CD4-positive, alpha-beta T cell treated with Interleukin-17A for 4 hours (primary cell): ENCODE results near the gene SAMD4A.
"Not testable (repeated sequence)": the region's sequence is repeated elsewhere in the genome, so short reads cannot be mapped to it uniquely, and the experiment has no call there.

ENCODE experiments used
- DNase-seq: peaks from one replicate; pipeline ENCODE4 v3.0.0-alpha.2; 2020; ENCODE audit warnings: mixed read lengths

SAMD4A gene

DNA sequence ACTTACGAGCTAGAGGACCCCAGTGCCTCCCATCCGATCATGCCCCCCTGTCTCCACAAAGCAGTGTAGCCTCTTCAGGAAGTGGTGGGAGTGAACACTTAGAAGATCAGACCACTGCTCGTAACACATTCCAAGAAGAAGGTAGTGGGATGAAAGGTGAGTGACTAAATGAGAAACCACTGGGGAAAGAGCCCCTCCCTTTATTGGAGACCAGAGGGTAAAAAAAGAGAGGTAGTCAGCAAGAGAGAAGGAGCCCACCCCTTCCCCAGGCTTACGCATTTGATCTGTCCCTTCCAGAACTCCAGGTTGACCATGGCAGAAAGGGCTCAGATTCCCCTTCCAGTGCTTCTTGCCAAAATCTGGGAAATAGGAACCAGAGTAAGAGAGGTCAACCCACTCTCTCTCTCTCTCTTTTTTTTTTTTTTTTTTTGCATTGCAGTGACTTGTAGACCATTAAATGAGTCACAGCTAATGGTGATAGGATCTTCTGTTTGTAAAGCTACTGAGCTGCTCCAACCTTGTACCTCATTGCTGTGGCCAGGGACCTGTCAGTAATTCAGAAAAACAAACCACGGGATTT lies 170.3 kb downstream of the SAMD4A start:
- DNase-seq: no peak

DNA sequence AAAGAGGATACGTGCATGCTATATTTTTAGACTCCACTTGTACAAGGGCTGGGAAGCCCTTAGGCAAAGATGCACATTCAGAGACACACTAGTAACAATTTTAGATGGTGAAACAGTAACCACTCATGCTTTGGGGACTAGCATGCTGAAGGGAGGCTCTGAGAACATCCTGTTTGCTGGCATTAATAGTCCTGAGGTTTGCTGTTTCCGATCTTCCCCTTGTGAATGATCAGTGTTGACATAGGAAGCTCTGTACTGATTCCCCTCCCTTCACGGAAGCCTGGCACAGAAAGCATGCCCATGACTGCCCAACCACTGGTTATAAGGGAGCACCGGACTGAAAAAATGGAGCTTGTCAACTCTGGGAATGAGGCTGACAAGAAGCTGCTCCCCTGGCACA lies 171.1 kb downstream of the SAMD4A start:
- DNase-seq: no peak

DNA sequence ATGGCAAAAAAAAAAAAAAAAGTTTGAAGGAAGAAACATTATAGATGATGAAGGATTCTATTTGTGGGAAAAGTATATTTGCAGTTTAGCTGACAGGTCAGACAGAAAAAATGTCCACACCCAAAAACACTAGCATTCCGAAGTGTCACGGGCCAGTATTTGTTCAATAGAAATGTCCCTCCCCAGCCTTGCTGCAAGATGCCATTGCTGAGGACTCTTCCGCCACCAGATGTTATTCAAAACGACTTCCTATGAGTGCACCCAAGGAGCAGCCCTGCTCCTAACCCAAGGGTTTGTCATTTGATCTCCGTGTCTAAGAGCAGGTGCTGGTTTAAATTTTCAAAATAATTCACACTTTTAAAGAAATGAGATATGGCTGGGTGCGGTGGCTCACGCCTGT lies 172.6 kb downstream of the SAMD4A start:
- no peak for DNase-seq

DNA sequence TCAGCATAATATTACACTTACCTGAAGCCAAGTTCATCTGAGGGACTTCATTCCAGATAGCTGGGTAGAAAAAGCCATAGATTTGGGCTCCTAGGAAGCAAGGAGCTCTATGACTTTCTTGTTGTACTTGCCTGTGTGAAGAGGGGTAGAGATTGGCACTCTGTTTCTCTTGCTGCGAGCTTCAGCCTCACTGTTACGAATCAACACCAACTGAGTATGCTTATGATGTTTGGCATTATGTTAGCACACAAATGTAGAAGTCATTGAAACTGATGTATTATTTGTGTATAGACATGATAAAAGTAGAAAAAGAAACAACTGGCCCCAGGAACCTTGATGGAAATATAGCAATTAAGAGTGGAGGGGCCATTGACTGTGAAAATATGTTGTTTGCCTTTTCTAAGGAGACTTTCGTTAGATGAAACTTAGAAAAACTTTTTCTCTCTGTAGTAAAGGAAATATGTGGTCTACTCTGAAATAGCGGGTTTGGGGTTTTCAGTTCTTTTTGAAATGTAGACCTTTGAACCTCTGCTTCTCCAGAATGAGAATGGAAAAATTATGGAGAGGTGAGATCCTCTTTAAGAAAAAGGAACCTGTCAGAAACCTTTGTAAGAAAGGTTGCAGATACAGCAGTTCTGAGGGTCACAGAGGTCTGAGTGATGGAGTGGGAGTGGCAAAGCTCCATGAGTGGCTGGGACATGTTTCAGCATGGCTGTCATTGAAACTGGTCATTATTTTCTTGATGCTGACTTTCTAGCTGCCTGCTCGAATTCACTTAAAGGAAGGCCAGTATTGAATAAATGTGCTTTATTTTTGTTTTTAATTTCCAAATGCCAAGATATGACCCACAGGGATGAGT lies 175.8 kb downstream of the SAMD4A start:
- no peak for DNase-seq

DNA sequence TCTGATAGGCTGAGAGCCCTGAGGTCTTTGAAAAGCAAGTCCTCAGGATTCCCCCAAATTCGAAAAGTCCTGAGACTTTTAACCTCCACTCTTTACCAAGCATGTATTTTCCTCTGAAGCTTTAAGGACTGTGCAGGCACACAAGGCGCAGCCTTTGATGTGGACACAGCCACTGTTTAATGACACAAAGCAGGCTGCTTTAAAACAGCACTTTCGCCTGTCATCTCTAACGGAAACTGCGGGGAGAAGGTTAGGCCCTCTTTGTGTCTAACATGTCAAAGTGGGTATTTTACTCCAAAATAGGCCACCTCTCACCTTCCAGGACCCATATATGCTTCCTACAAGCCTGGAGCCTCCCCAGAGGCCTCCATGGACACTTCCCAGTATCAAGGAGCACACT lies 176.5 kb downstream of the SAMD4A start:
- no peak for DNase-seq

DNA sequence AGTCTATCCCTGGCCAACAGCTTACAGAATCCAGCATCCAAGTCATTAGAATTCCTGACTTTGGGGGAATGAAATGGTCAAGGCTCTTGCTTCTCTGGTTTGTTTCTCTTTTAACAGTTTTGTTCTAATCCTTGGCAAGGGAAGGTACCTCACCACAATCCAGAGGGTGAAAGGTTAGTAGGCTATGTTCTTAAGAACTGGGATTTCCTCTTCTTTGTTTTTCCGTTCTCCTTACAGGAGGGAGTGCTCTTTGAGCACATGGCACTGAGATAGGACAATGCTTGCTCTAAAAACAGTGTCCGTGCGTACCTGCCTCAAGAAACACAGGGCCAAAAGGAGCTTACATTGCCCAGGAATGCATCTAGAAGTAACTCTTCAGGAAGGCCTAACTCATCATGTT lies 179.1 kb downstream of the SAMD4A start:
- no peak for DNase-seq

DNA sequence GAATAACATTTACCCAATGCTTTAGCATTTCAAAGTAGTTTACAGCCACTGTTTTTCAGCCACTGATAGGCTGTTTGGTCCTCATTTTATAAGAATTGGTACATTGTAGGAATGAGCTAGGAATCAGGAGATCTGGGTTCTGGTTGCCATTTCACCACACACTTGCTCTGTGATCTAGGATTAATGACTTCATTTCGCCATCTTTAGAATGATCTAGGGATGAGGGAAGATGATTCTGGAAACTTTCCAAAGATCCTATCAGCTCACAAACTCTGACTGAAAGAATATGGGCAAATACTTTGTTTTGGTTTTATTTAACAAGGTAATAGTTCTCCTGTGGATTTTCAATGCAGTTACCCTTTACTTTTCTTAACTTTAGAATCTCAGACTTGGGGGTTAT lies 180.7 kb downstream of the SAMD4A start:
- DNase-seq: no peak

DNA sequence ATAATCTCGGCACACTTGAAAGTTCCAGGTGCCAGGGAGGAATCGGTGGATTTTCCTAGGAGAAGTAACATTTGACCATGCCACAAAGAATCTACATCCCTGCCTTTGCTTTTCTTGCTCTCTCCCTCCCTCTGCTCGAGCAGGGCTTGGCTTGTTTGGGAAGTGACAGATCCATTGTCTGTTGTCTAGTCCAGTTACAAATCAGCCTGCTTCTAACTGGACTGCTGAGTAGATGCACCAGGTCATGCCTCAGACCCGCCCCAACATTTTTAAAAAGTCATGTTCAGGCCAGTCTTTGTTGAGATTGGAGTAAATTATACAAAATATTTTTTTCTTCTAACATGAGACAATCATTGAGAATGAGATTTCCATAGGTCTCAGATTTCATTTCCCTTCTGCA lies 182.3 kb downstream of the SAMD4A start:
- no peak for DNase-seq

DNA sequence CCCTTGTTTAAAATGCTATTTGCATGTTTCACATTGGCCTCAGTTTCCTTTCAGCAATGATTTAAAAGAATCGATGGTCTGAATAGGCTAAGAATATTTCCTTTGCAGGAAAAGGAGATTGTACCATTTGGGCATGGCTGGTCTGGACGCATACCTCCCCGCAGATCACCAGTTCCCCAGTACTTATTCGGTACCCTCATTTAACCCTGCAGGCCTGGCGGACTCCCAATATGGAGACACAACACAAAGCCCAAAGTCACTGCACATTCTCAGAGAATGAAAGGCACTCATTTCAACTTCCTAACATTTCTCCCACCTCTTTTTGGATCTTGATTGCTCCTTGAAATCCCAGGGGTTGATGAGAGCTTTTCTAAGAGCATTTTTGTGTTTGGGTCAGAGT lies 182.8 kb downstream of the SAMD4A start:
- no peak for DNase-seq

DNA sequence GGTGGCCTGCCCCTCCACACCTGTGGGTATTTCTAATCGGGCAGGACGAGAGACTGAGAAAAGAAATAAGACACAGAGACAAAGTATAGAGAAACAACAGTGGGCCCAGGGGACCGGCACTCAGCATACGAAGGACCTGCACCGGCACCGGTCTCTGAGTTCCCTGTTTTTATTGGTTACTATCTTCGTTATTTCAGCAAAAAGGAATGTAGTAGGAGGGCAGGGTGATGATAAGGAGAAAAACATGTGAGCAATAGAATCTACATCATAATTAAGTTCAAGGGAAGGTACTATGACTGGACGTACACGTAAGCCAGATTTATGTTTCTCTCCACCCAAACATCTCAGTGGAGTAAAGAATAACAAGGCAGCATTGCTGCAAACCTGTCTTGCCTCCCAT lies 185.7 kb downstream of the SAMD4A start:
- DNase-seq: not testable (repeated sequence)

DNA sequence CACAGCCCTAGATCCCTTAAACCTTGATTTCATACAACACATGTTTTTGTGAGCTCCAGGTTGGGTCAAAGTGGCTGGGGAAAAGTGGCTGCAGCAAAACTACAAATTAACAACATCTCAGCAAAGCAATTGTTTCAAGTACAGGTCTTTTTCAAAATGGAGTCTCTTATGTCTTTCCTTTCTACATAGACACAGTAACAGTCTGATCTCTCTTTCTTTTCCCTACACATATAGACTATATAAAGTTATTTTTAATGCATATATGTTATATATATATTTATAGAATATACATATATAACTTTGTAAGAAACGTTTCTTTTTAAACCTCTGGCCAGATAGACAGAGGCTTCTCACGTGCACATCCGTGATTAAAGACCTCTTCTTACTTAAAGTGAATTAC lies 186.5 kb downstream of the SAMD4A start:
- DNase-seq: not testable (repeated sequence)

DNA sequence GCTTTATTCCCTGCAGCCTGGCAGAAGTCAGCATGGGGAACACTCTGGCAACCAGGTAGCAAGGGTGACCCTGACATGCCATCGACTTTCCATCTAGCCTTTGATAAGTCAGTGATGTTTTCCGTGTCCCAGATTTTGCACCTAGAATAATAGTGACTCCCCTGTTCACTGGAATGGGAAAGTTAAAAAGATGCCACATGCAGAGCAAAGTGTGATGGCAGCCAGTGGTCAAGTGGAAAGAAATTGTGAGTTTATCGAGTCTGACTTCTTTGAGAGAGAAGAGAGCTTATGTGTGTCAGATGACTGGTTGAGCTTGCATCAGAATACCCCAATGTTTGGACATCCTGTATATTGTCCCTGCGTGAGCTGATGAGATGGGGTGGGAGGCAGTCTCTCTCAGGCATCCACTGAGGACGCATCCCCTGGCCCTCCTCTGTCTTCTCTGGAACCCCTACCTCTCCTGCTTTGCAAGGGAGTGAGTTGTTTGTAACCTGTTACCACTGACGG lies 187.2 kb downstream of the SAMD4A start:
- DNase-seq: no peak

DNA sequence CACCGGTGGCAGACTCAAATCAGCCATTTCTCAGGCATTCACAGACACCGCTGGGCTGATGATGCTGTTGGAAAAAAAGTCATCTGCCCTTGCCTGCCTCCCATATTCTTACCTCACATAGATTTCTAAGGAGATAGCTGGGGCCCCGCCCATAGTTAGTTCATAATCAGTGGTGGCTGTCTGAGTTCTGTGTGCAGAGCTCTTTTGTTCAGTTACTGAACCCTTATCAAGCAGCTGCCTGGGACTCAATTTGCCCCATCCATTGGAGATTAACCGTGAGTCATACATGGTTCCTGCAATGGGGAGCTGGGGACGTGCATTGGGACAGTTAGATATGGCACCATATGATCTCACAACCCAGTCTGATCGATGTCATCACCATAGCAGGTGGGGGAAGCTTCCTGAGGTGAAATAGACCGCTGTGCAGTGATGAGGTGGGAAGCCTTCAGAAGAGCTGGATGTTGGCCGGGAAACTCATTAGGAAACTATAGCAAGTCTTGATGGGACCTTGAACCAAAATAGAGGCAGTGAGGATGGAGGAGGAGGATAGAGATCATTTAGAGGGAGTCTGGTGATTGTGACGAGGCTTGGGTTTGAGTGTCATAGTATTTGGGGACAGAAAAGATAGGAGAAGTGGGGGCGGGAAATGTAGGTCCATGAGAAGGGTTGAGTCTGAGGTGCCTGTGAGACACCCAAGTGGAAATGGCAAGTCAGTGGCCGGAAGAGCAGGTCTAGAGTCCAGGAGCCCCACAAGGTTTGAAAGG lies 187.9 kb downstream of the SAMD4A start:
- DNase-seq: no peak

DNA sequence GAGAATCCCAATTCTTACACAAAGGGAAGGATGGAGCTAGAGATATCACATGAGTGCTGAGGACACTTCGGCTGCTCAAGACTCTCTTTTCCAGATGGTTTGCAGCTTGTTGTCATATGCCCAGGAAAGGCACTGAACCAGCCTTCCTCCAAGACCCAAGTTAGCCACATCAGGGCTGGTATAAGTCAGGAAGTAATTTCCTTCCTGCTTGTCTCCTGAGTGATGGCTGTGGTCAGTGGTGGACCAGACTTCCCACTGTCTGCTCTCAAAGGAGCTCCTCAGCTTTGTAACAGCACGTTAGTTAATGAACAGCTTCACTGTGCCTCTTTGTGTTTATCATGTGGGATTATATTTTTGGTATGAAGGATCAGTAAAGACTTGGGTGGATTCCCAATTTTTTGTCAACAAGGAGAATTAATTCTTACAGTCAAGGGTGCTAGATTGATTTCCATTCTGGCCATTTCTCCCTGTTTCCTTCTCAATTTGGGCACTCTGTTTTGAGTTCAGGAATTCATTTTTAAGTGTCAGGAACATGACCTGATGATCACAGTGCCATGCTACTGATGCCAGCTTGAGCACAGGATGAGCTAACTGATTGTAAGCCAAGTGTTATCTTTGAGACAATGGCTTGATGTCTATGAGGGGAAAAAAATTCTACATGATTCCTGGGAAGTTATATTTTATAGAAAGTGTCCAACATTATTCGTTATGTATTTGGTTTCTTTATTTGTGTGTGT lies 189.9 kb downstream of the SAMD4A start:
- DNase-seq: no peak

DNA sequence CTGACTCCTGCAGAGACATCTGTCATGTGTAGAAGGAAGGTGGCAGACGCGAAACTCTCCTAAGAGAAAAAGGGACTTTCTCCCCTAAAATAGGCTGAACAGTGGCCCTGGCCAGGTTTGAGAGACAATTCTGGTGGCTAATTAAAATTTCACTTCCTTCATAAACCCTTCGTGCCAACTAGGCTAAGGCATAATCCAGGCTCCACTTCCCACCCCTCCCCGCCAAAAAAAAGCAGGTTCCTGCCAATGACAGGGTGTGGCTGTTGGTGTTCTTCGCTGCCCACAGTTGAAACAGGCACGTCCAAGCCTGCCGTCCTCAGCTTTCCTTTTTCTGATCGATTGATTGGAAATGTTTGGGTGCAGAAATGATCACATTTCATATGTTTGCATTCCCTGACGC lies 191.1 kb downstream of the SAMD4A start:
- no peak for DNase-seq

DNA sequence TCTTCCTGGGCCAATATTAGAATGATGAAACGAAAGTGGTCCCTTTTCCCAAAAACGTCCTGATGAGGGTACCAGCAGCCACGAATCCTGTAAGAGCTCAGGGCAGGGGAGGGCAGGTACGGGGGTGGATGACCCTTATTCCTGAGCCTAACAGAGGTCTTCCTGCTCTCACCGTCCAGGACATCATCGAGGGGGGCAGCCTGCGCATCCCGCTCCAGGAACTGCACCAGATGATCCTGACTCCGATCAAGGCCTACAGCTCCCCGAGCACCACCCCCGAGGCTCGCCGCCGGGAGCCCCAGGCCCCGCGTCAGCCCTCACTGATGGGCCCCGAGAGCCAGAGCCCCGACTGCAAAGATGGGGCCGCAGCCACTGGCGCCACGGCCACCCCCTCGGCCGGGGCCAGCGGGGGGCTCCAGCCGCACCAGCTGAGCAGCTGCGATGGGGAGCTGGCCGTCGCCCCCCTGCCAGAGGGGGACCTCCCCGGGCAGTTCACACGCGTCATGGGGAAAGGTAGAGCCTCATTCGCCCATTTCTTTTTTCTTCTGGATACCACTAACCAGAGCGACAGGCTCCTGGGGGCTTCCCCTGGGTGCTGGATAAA lies 193.2 kb downstream of the SAMD4A start:
- no peak for DNase-seq

DNA sequence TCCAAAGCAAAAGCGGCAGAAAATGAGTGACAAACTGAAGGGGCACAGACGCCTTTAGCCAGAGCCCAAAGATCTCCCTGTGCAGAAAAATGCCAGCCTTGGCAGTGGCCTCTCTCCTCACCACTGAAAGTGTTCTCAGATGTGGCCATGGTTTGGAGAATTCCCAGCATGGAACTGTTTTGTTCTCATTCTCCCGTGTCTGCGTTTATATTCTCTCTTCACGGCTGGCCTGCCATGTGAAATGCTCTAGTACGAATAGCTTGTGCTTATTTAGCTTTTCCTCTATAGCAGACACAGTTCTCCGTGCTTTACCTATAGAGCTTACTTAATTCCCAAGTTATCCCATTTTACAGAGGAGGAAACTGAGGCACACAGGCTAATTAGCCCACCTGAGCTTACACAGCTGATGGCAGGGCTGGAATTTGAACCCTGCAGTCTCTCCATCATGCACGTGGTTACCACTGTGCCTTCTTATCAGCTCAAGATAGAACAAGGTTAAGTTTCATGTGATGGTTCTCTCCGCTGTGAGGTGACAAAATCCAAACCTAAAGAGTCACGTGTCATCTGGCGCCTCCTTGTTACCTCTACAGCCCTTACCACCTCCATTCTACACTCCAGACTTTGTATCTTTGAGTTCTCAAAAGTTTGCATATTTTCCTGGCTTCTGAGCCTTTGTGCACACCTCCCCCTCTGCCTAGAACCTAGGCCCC lies 194.1 kb downstream of the SAMD4A start:
- no peak for DNase-seq

DNA sequence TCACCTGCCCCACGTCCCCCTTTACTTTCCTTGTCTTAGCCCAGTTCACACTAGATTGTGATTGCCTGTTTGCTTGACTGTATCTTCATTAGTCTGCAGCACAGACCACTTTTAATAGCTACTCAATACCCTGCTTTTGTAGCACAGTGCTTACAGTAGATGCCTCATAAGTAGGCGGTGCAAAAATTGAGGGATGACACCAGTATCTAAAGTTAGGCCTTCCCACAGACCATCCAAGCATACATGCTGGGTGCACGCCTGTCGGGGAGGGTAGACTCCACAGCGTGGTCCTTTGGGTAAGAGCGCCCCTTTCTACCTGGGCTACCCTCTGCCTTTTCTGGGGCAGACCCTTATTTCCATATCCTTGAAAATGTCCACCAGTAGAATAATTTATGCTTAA lies 194.9 kb downstream of the SAMD4A start:
- DNase-seq: no peak

DNA sequence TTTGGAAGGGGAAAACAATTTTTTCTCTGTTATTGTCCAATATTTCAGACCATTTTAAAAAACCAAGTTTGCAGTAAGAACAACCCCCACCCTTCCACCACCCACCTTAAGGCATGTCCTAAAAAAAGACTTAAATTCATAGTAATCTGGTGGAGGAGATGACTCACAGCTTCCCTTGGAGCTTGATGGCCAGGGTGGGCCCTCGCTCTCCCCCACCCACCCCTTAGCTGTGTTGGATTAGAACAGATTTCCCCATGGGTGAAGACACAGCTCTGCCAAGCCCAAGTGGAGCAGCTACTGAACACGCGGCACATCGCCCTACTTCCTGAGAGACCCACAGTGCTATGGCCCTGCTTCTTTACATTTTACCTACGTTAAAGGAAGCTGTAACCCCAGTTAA lies 195.4 kb downstream of the SAMD4A start:
- no peak for DNase-seq

DNA sequence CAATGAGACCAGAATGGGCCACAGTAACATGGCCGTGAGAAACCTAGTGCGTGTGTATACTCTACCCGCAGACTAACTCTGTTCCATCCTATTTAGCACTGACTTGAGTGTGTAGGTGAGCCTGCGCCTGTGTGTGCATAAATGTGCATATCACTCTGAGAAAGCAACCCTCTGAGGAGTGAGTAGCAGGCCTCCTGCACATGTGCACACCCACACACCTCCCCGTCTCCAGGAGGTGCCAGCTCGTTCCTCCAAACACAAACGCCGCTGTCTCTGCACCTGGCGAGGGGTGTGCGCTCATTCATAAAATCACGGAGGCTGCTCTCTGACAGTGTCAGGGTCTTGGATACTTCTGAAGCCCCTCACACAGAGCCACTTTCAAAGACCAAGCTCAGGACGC lies 196.8 kb downstream of the SAMD4A start:
- DNase-seq: no peak

DNA sequence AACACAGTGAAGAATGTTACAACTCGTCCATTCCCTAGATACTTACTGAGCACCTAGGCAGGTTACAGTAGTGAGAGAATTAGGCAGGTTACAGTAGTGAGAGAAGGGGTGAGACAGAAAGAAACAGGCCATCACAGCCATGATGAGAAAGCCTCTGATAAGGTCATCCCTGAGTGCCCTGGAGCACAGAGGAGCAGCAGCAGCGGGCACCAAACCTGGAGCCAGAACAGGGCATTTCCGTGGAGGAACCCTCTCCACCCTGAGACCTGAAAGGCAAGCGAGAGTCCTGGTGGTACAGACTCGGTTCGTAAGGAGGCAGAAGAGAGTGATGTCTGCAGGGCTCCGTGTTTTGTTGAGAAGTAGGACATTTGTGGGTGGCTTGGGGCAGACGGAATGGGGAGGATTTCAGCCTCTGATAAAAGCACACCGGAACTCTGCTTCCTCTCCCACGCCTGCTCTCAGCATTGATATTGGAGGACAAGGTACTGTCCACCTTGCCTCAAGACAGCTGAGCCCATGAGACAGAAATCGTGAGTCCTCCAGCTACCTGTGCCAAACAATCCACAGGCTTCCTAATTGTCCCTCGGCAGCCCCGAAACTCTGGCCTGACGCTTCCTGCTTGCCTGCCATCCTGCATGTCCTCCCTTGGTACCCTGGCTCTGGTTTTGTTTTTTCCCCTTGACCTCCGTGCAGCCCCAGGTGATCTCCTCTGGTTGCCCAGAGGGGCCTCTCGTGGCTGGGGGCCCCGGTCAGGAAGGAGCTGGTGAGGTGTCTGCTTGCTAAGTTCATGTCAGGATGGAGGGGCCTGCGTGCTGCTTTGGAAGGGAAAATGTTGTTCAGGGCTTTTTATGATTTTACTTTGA lies 199.6 kb downstream of the SAMD4A start:
- no peak for DNase-seq
